Activated T-cell treated with anti-CD3 and anti-CD28 coated beads, Interleukin-2, amount 50 U/mL, for 4 hours (primary cell): ENCODE results near the gene RSPO3. TPM values are rescaled to one million over a fixed set of nuclear protein-coding genes. Genes with fewer than 3 reads are reported as not detected.

ENCODE experiments used
- ATAC-seq, 2 donors: fragments of 200-7000 bp; cut with Tn5 transposase; one replicate each; pipeline ENCODE4 v1.10.0; 2021
- DNase-seq: peaks from one replicate; pipeline ENCODE4 v3.0.0-alpha.2; 2020
- H3K27me3 Mint-ChIP-seq: one replicate; pipeline ENCODE4 v1.8.0; 2021; ENCODE audit warnings: low read depth, mixed read lengths
- H3K36me3 Mint-ChIP-seq: one replicate; pipeline ENCODE4 v1.8.0; 2022; ENCODE audit warnings: mixed read lengths; ENCODE audit not compliant: insufficient read depth
- H3K4me1 Mint-ChIP-seq: one replicate; pipeline ENCODE4 v1.8.0; 2021; ENCODE audit warnings: low read depth, mixed read lengths
- H3K4me3 Mint-ChIP-seq: one replicate; pipeline ENCODE4 v1.8.0; 2021; ENCODE audit warnings: mild to moderate bottlenecking, moderate library complexity, mixed read lengths
- H3K9me3 Mint-ChIP-seq: one replicate; pipeline ENCODE4 v1.8.0; 2021; ENCODE audit warnings: mixed read lengths
- total RNA-seq, 3 donors: library from RNA; stranded (reverse); gene quantifications; one replicate each; pipeline ENCODE4 v1.2.1, GENCODE V29; 2021

RSPO3 gene
- total RNA-seq, 3 donors from 2014 or later = not detected

GRCh38 chr6:127120023-127120786, 1.7 kb downstream of the RSPO3 start:
- H3K4me1 Mint-ChIP-seq = peaks cover 18% of the 10 kb centered on the region

GRCh38 chr6:127120787-127121636, 2.5 kb downstream of the RSPO3 start:
- no peaks in the 10 kb centered on the region for H3K9me3 Mint-ChIP-seq
- no peaks in the 10 kb centered on the region for H3K36me3 Mint-ChIP-seq
- H3K4me1 Mint-ChIP-seq = peaks cover 18% of the 10 kb centered on the region
- H3K4me3 Mint-ChIP-seq = no peak overlapping the region
- DNase-seq (peak; percentile 30), ATAC-seq (peak; percentile 73 to 74)
- H3K27me3 Mint-ChIP-seq = peaks cover 64% of the 10 kb centered on the region

More at GRCh38 chr6:127120023-127120786, 1.7 kb downstream of the RSPO3 start:
- ATAC-seq = no peak
- Mint-ChIP-seq H3K4me3 (peak overlapping the region; percentile 49), H3K36me3 (no peaks in the 10 kb centered on the region), H3K27me3 (peaks cover 63% of the 10 kb centered on the region), H3K9me3 (no peaks in the 10 kb centered on the region)
- DNase-seq = no peak

- peaks cover 18% of the 10 kb centered on the region for H3K4me1 Mint-ChIP-seq
- H3K9me3 Mint-ChIP-seq = no peaks in the 10 kb centered on the region
- no peak for ATAC-seq
- H3K27me3 Mint-ChIP-seq = peaks cover 59% of the 10 kb centered on the region
- no peak overlapping the region for H3K4me3 Mint-ChIP-seq
- DNase-seq = no peak
- no peaks in the 10 kb centered on the region for H3K36me3 Mint-ChIP-seq
These were observed 3.1 kb downstream of the RSPO3 start for GRCh38 chr6:127121637-127121960.

GRCh38 chr6:127124172-127124571, 5.7 kb downstream of the RSPO3 start:
- Mint-ChIP-seq H3K27me3 (peaks cover 49% of the 10 kb centered on the region), H3K36me3 (no peaks in the 10 kb centered on the region), H3K9me3 (no peaks in the 10 kb centered on the region), H3K4me1 (peaks cover 10% of the 10 kb centered on the region), H3K4me3 (no peak overlapping the region)
- DNase-seq = no peak
- ATAC-seq = no peak

GRCh38 chr6:127124680-127125079, 6.2 kb downstream of the RSPO3 start:
- H3K36me3 Mint-ChIP-seq = no peaks in the 10 kb centered on the region
- H3K4me3 Mint-ChIP-seq = no peak overlapping the region
- DNase-seq (no peak), ATAC-seq (no peak)
- H3K9me3 Mint-ChIP-seq = no peaks in the 10 kb centered on the region
- peaks cover 10% of the 10 kb centered on the region for H3K4me1 Mint-ChIP-seq
- H3K27me3 Mint-ChIP-seq = peaks cover 51% of the 10 kb centered on the region

DNA sequence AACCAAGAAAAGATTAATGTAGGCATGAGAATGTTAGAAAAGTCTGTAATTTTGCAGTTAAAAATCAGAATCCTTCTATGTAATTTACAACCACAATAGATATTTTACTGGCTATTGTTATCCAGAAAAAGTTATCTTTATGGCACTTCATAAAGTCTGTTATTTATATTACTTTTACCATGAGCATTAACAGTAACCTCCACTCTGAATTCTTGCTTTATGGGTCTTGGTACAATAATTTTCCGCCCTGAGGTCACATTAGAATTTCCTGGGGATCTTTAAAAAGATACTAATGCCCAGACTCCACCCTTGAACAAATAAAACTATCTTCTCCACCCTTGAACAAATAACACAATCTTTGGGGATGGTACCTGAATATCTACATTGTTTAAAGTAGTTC, 9.6 kb downstream of the RSPO3 start:
- H3K4me3 Mint-ChIP-seq = no peak overlapping the region
- DNase-seq = no peak
- no peaks in the 10 kb centered on the region for H3K36me3 Mint-ChIP-seq
- no peaks in the 10 kb centered on the region for H3K9me3 Mint-ChIP-seq
- H3K27me3 Mint-ChIP-seq = peaks cover 30% of the 10 kb centered on the region
- no peaks in the 10 kb centered on the region for H3K4me1 Mint-ChIP-seq
- ATAC-seq = no peak

DNA sequence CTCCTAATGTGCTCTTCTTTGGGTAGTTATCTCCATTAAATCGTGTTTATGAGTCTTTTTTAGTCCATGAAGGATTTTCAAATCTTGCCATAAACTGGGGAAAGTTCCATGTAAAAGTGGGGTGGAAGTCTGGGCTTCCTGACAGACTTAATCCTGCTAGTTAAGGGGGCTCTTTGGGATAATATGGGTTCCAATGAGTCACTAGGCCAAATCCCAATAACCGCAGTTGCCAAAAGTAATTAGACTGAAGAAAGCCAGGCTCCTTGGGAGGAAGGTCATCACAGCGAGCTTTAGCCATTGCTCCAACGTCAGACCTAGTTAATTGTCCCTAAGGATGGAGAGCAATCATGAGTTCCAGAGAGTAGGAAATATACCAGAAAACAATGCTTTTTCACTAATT, 10.8 kb downstream of the RSPO3 start:
- ATAC-seq (no peak), DNase-seq (no peak)
- peaks cover 23% of the 10 kb centered on the region for H3K27me3 Mint-ChIP-seq
- no peaks in the 10 kb centered on the region for H3K4me1 Mint-ChIP-seq
- no peaks in the 10 kb centered on the region for H3K36me3 Mint-ChIP-seq
- no peaks in the 10 kb centered on the region for H3K9me3 Mint-ChIP-seq
- H3K4me3 Mint-ChIP-seq = no peak overlapping the region

GRCh38 chr6:127131275-127131674, 12.8 kb downstream of the RSPO3 start:
- ATAC-seq (no peak), DNase-seq (no peak)
- Mint-ChIP-seq H3K4me1 (no peaks in the 10 kb centered on the region), H3K4me3 (no peak overlapping the region), H3K9me3 (no peaks in the 10 kb centered on the region), H3K36me3 (no peaks in the 10 kb centered on the region), H3K27me3 (peaks cover 21% of the 10 kb centered on the region)

- no peak for DNase-seq
- Mint-ChIP-seq H3K36me3 (no peaks in the 10 kb centered on the region), H3K4me1 (no peaks in the 10 kb centered on the region), H3K27me3 (peaks cover 19% of the 10 kb centered on the region), H3K4me3 (no peak overlapping the region), H3K9me3 (no peaks in the 10 kb centered on the region)
- no peak for ATAC-seq
These were observed 13.4 kb downstream of the RSPO3 start for GRCh38 chr6:127131772-127132376.

- ATAC-seq (no peak), DNase-seq (no peak)
- H3K27me3 Mint-ChIP-seq = peaks cover 11% of the 10 kb centered on the region
- no peak overlapping the region for H3K4me3 Mint-ChIP-seq
- no peaks in the 10 kb centered on the region for H3K9me3 Mint-ChIP-seq
- H3K4me1 Mint-ChIP-seq = no peaks in the 10 kb centered on the region
- no peaks in the 10 kb centered on the region for H3K36me3 Mint-ChIP-seq
These were observed 15.7 kb downstream of the RSPO3 start for GRCh38 chr6:127134136-127134535.

- Mint-ChIP-seq H3K4me1 (no peaks in the 10 kb centered on the region), H3K36me3 (no peaks in the 10 kb centered on the region), H3K27me3 (peaks cover 4% of the 10 kb centered on the region), H3K9me3 (no peaks in the 10 kb centered on the region), H3K4me3 (no peak overlapping the region)
- DNase-seq (no peak), ATAC-seq (no peak)
These were observed 18.3 kb downstream of the RSPO3 start for GRCh38 chr6:127136786-127137185.

- Mint-ChIP-seq H3K9me3 (no peaks in the 10 kb centered on the region), H3K27me3 (peaks cover 9% of the 10 kb centered on the region), H3K36me3 (no peaks in the 10 kb centered on the region), H3K4me3 (no peak overlapping the region), H3K4me1 (no peaks in the 10 kb centered on the region)
- DNase-seq (no peak), ATAC-seq (no peak)
These were observed 28.5 kb downstream of the RSPO3 start for GRCh38 chr6:127146932-127147331.

DNA sequence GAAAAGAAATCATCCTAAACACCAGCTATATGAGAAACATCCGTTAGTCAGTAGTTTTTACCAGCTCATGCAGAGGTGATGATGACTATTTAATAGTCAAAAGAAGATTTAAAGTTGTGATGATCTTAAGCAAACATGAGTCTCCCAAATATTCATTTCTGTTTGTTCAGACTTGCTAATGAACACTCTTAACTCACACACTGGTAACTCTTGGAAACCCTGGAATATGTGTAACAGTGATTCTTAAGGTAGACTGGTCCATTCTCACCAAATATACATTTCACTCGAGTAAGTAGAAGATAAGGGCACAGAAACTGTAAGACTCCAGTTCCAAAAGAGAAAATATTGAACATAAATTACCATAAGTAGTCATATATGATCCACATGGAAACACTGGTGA, 29.1 kb downstream of the RSPO3 start:
- Mint-ChIP-seq H3K9me3 (no peaks in the 10 kb centered on the region), H3K27me3 (peaks cover 9% of the 10 kb centered on the region), H3K4me1 (no peaks in the 10 kb centered on the region), H3K4me3 (no peak overlapping the region), H3K36me3 (no peaks in the 10 kb centered on the region)
- no peak for DNase-seq
- ATAC-seq = no peak

DNA sequence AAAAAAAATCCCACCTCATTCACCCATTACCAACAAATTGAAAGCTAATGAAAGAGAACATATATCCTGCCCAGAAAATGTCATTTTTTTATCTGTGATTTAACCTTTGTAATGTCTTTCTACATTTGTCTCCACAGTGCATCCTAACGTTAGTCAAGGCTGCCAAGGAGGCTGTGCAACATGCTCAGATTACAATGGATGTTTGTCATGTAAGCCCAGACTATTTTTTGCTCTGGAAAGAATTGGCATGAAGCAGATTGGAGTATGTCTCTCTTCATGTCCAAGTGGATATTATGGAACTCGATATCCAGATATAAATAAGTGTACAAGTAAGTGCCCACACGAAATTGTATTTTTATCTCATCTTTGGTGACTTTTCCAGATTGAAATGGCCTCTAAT, 30.0 kb downstream of the RSPO3 start:
- Mint-ChIP-seq H3K27me3 (peaks cover 9% of the 10 kb centered on the region), H3K4me3 (no peak overlapping the region), H3K9me3 (no peaks in the 10 kb centered on the region), H3K4me1 (no peaks in the 10 kb centered on the region), H3K36me3 (no peaks in the 10 kb centered on the region)
- DNase-seq (no peak), ATAC-seq (no peak)

DNA sequence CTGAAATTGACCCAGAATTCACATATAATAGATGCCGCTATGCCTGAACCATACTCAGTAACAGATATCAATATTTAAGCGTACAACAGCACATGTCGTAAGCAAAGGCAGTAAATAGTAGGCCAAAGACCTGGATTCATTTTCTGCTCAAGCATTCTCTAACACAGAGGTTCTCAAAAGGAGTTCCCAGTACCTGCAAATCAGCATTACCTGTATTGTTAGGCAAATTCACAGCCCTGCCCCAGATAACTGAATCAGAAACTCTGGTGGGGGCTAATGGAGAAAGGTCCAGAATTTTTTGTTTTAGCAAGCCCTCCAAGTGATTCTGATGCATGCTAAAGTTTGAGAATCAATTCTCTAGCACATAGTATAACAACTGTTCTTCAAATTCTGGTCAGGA, 36.0 kb downstream of the RSPO3 start:
- Mint-ChIP-seq H3K27me3 (peaks cover 4% of the 10 kb centered on the region), H3K9me3 (no peaks in the 10 kb centered on the region), H3K36me3 (no peaks in the 10 kb centered on the region), H3K4me3 (no peak overlapping the region), H3K4me1 (no peaks in the 10 kb centered on the region)
- ATAC-seq (no peak), DNase-seq (no peak)
